Medulla oblongata (tissue), 1 donor: ENCODE results near the gene CA7.

ENCODE experiments used
- DNase-seq: peaks from one replicate; pipeline ENCODE4 v3.0.0-alpha.2; 2015; ENCODE audit errors: extremely low spot score

The CA7 gene

DNA sequence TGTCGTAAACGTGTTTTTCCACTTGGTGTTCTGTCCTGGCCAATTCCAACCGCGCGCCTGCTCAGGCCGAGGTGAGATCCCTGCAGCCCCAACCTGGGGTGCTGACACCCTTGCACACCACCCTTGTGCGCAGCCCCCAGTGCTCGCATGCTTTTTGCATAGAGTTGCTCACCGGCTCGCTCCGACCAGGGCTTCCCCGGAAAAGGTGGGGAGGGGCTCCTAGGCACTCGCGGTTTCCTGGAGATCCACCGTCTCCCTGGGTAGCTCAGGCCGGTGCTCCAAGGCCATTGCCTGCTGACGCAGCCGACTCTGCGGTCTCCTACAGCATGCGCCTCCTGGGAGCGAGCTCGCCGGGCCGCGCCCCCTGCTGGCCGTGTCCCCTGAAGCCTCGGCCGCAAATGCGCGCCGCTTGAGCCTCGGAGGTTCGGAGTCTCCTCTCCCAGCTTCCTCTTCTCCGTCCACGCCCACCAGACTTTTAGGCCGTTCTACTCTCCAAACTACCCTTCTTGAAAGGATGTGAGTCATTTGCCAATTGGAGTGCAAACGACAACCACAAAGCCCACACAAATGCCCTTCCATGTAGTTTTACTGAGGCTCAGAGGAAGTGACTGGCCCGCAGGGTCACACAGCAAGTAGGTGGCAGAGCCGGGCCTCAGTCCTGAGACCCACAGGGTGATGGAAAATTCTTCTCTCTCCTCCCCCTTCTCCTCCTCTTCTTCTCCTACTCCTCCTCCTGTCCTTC, 28.9 kb downstream of the CA7 start:
- DNase-seq: peak; percentile 92

DNA sequence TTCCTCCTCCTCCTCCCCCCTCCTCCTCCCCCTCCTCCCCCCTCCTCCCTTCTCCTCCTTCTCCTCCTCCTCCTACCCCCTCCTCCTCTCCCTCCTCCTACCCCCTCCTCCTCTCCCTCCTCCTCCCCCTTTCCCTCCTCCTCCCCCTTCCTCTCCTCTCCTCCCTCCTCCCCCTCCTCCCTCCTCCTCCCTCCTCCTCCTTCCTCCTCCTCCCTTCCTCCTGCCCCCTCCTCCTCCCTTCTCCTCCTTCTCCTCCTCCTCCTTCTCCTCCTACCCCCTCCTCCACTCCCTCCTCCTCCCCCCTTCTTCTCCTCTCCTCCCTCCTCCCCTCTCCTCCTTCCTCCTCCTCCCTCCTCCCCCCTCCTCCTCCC, 29.5 kb downstream of the CA7 start:
- DNase-seq: no peak

DNA sequence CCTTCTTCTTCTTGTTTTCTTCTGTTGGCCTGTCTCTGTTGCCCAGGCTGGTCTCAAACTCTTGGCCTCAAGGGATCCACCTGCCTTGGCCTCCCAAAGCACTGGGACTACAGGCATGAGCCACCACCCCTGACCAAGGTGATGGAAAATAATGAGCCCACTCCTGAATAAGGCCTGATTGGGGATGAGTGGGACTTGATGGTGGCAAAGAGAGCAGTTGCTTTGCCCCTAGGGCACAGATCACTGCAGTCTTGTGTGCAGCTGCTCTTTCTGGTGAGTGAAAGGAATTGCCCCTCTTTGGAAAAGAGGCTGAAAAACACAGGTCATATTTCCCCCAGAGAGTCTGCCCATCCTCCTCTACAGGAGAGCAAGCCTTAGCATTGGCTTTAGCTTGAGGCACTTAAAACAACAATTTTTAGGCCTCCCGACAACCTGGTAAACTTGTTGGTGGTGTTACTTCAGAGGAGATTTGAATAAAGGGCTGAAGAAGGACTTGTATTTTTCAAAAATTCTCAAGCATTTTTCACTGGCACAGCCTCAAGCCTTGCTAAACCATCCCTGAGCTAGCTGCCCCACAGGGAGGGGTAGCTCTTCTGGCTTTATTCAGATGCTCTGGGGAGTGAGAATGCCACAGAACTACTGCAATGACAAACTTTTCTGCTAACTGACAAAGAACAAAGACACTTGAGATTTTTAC, 30.0 kb downstream of the CA7 start:
- no peak for DNase-seq

DNA sequence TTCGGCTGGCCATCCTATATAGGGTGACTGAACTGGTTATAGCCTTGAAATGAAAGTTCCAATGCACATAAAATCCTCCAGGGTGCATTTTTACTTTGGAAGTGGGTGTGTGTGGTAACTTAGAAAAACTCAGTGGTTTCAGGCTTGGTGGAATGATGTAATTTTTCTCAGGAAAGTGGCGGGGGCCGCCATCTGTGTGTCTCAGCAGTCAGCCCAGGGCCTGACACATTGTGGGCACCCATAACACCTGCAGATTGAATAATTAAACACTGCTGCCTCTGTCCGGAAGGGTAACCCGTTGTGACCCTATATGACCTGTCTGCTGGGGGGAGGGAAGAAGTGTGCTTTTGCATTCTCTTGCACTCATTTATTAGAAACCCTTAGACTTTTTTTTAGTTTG, 33.9 kb downstream of the CA7 start:
- no peak for DNase-seq

DNA sequence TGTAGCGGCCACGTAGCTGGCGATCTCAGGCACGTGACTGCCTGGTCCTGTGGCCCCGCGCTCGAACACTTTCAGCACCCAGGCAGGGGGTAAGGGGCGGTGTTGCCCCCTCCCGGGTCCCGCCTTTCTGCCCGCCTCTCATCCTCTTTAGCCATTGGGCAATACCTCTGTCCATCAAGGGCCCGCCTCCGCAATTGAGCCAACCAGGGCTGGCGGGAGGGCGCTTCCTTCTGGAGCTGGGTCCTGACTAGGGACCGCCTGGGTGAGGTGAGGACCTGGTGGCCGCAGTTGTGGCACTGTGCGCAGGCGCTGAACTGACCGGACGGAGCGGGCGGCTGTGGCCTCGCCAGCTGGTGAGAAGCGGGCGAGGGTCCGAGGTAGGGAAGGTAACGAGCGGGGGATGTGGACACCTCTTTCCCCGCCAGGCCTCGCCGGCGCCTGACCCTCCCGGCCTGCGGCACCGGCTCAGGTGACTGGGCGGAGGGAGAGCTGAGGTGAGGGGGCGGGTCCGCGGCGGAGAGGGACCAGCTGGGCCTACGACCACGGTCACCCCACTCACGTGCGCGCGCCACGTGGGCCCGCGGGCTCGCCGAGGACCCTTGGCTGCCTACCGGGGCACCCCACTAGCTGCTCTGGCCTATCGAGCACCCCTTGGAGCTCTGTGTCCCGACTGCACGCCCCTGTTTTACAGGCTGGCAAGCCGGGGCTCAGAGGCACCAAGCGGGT, 36.2 kb downstream of the CA7 start, which contains the start of gene PDP2:
TSS of gene PDP2 (plus strand) at position 228 of the 726 bp plus-strand sequence. CDS start 3,770 bp downstream, outside the sequence.
- DNase-seq: peak; percentile 98

DNA sequence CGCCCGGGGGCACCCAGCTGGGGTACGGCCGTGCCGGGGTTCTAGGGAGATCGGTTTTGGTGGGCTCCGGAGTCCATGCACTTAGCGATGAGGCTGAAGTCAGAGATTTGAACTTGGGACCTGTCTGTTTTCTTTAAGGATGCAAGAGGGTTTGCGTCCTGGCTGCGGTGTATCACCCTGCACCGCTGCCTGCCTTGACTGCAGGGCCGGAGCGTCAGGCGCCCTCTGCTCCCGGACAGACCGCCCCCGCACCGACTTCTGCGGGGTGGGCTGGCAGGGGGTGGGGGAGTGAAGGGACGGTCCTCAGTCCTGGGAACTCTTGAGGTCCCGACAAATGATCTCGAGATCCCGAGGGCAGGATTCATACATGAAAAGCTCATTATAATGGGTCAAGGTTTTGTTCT, 36.8 kb downstream of the CA7 start:
- no peak for DNase-seq

DNA sequence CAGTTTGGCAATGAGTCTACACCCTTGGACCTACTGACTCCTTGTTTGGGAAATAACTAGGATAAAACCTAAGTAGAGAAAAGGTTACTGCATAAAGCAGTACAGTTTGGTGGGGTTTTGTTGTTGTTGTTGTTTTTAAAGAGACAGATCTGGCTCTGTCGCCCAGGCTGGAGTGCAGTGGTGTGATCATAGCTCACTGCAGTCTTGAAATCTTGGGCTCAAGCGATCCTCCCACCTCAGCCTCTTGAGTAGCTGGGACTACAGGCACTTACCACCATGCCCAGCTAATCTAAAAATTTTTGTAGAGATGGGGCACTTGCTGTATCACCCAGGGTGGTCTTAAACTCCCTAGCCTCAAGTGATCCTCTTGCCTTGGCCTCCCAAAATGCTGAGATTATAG, 37.3 kb downstream of the CA7 start:
- DNase-seq: no peak

DNA sequence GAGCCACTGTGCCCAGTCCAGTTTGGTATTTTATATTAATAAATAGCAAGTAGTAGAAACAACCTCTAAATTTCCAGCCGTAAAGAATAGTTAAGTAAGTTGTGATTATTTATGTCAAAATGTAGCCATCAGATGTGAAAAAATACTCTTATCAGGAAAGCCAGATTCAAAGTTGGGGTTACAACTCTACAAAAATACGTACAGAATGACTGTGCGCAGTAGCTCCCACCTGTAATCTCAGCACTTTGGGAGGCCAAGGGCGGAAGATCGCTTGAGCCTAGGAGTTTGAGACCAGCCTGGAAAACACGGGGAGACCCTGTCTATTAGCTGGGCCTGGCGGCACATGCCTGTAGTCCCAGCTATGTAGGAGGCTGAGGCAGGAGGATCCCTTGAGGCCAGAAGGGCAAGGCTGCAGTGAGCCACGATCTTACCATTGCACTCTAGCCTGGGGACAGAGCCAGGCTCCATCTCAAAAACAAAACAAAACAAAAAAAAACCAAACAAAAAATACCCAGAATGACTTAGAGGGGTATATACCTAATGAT, 37.8 kb downstream of the CA7 start:
- no peak for DNase-seq

DNA sequence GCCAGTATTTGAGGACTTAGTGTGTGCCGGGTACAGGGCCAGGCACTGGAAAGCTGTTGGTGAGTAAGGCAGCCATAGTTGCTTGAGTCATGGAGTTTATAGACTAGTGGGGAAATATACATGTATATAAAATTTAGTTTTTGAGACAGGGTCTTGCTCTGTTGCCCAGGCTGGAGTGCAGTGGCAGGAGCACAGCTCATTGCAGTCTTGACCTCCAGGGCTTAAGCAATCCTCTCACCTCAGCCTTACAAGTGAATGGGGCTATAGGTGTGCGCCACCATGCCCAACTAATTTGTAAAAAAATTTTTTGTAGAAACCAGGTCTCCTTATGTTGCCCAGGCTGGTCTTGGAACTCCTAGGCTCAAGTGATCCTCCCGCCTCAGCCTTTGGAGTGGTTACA, 38.5 kb downstream of the CA7 start:
- no peak for DNase-seq

DNA sequence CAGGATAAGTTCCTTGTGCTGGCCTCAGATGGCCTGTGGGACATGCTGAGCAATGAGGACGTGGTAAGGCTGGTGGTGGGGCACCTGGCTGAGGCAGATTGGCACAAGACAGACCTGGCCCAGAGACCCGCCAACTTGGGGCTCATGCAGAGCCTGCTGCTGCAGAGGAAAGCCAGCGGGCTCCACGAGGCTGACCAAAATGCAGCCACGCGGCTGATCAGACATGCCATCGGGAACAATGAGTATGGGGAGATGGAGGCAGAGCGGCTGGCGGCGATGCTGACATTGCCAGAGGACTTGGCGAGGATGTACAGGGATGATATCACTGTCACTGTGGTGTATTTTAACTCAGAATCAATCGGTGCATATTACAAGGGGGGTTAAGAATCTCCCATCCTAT, 41.3 kb downstream of the CA7 start:
- DNase-seq: no peak

DNA sequence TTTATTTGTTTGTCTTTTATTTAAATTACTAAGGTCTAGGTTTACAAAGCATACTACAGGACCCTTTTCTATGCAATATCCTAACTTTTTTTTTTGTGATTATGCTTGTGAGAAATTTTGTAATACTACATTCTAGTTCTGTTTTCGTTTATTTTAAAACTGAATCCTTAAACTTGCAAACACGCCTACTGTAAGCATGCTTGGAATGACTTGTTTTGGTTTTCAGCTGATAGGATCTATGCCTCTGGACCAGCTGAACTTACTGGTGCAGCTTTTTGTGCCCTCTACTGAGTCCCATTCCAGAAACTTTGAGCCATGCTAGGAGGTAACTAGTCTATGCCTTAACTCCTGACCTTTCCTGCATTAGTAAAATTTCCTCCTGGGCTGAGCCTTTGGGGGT, 42.1 kb downstream of the CA7 start:
- DNase-seq: no peak

DNA sequence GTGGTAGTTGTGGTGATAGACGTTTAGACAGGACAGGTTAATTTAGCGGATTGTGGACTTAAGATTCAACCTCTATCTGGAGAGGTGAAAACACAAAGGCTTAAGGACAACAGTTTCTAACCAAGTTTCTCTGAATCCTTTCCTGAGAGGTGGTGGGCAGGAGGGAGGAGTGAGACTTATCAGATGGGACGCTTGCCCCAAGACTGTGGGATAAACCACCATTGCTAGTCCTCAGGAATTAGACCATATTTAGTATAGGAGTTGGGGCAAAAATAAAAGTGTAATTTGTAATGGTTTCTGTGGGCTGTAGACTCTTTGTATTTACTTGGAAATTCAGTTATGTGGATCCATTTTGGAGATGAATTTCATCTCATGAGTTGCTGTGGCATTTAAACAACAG, 42.7 kb downstream of the CA7 start:
- no peak for DNase-seq

DNA sequence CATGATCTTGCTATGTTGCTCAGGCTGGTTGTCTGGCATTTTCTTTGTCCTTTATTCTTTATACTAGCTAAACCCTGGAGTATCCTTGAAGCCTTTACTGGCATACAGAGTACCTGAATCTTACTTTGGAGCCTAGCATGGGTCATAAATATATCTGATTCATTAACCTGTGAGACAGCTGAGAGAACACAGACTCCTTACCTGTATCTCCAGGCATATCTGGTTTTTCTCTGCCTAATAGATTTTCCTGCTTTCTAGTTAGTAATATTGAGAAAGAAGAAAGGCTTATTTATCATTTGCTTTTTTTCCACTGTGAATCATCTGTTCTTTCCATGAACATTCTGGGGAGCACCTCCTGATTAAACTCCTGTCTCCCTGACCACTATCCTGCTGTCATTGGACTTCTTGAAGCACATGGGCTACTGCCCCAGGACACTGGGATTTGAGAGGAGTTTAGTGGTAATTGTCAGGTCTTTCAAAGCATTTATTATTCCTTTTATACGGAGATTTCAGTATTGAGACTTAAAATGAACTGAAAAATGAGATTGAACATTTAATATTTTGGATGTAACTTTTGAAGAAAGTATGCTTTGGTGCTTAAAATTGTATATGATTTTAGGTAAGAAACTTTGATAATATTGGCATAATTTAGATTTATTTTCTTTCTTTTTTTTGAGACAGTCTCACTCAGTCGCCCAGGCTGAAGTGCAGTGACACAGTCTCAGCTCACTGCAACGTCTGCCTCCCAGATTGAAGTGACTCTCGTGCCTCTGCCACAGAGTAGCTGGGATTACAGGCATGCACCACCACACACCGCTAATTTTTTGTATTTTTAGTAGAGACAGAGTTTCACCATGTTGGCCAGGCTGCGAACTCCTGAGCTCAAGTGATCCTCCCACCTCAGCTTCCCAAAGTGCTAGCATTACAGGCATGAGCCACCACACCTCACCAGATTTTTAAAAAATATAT, 44.7 kb downstream of the CA7 start:
- no peak for DNase-seq

DNA sequence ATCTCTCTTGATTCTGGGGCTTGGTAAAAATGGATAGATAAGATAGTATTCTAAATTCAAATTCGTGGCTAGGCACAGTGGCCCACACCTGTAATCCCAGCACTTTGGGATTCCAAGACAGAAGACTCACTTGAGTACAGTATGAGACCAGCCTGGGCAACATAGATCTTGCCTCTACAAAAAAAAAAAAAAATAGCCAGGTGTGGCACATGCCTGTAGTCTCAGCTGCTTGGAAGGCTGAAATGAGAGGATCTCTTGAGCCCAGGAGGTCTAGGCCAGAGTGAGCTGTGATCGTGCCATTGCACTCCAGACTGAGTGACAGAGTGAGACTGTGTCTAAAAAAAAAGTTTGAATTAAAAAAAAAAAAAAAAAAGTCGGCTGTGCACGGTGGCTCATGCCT, 45.4 kb downstream of the CA7 start:
- no peak for DNase-seq

DNA sequence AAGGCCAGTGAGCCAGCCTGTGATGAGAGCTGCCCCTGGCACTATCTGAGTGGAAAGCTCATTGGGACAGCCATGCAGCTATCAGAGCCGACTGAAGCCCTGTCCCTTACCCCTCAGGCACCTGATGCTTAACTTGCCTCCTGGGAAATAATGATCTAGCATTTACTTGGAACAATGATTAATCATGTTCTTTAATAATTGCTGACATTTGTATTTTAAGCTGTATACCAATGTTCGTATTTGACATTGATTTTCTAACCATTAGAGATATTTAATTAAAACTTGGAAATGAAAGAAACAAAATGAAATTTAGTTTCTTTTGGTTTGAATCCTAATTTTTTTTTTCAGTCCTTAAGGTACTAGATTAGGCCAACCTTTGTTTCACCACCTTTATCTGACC, 46.6 kb downstream of the CA7 start:
- no peak for DNase-seq

DNA sequence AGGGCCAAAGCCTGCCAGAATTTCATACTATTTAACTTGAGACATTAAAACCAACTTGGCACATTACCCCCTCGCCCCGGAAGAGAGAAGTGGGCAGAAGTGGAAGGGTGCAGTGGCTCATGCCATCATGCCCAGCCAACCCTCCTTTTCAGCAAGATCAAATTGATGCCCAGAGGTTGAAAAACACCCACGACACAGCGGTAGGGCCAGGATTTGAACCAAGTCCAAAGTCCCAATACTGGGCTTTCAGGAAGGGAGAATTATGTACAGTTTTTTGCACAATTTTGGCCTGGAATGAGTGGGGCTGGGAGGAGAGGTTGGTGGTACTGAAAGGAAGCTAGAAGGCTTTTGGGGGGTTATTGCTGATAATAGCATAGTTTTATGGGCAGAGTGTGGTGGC, 47.1 kb downstream of the CA7 start:
- DNase-seq: no peak

DNA sequence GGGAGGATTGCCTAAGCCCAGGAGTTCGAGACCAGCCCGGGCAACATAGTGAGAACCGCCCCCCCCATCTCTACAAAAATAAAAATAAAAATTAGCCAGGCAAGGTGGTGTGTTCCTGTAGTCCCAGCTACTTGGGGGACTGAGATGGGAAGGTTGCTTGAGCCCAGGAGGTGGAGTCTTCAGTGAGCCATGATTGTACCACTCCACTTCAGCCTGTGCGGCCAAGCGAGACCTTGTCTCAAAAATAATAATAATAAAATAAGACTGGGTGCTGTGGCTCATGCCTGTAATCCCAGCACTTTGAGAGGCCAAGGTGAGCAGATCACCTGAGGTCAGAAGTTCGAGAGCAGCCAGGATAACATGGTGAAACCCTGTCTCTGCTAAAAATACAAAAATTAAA, 47.6 kb downstream of the CA7 start:
- no peak for DNase-seq

DNA sequence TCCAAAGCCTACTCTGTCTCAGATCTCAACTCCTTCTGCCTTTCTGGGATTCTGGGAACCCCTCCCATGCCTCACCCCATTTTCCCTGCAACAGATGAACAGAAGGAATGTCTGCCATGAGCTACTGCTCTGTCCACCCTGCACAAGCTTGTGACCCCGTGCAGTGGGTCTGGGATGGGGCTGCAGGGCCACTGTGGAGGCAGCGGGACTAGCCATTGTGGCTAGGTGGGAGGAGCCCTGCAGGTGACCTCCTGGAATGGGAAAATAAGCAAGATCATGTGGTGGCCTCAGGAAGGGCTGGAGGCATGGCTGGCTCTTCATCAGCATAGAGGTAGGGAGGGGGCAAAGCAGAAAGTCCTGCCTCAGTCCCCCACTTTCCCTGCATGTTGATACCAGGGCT, 49.8 kb downstream of the CA7 start:
- DNase-seq: no peak

DNA sequence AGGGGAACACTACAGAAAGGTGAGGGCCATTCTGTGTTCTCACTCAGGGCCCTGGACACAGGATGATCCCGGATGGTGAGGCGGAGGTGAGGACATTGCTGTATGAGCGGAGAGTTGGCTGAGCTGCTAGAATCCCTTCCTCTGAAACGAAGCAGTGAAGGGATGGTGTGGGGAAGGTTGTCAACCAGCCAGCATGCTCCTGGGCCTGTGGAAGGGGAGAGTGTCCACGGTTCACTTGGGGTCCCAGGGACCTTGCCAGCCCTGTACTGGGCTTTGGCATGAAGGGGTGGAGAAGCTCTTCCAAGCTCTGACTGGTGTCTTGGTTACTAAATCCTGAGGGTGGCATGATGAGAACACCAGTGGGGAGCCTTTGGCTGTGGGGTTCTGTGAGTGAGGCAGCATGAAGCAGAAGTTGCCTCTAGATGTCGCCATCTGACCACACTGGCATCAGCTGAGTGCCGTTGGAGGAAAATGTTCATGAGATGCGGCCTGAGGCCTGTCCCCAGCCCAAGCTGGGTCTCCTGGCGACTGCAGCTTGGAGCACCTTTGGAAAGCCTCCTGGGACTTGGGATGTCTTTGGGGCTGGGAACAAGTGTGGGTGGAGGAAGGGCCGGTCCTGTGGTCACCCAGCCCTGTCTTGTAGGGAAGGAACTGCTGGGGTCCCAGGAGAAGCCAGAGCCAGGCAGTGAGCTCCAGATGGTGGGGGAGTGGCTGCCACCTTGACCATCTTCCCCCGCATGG, 50.9 kb downstream of the CA7 start:
- DNase-seq: peak; percentile 90

DNA sequence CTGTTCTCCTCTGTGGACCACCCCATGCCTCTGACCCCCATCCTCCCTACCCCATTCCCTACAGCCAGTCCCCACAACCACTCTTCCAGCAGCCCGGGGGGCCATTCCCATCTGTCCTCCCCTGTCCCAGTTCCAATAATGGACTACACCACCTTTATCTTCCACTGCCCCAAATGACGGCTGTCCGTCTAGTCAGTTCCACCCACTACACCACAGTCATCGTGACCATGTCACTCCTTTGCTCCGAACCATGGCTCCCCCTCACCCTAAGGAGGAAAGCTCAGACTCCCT, 51.4 kb downstream of the CA7 start:
- DNase-seq: no peak

DNA sequence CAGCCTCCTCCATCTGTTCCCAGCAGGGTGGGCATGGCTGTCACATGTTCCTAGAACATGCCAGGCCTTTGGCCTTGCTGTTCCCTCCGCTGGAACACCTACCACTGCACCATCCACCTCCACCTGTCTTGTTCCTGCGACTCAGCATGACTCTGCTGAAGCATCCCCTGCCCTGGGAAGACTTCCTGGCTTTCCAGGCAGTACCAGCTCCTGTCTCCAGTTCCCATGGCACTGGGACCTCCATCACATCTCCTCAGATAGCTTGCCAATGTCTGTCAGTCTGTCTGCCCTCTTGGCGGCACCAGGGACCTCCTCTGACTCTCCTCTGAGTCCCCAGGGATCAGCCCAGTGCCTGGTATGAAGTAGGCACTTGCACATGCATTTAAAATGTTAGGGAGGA, 51.8 kb downstream of the CA7 start:
- no peak for DNase-seq
